GM21723 (cell line): ENCODE measurements around the gene SLC17A6.

Experiments
- ATAC-seq: cut with Tn5 transposase; IDR thresholded peaks from one replicate; pipeline ENCODE4 v1.9.1; 2021; ENCODE audit warnings: mild to moderate bottlenecking, moderate library complexity; ENCODE audit not compliant: unreplicated experiment

Gene SLC17A6

GRCh38 chr11:22337596-22338485 lies at the start of gene SLC17A6:
SLC17A6 (plus strand) TSS chr11:22338381; CDS start chr11:22338534, 153 bp downstream.
- no peak for ATAC-seq

- no peak for ATAC-seq
These were observed 35.8 kb upstream of the SLC17A6 start for GRCh38 chr11:22302368-22302767.

- peak; percentile 78 for ATAC-seq
These were observed 33.7 kb upstream of the SLC17A6 start for GRCh38 chr11:22304337-22304961.

GRCh38 chr11:22317656-22318055 lies 20.5 kb upstream of the SLC17A6 start:
- ATAC-seq = no peak

GRCh38 chr11:22331771-22332170 lies 6.4 kb upstream of the SLC17A6 start:
- ATAC-seq = no peak

- ATAC-seq = no peak
These were observed 1.6 kb upstream of the SLC17A6 start for GRCh38 chr11:22336587-22336986.

GRCh38 chr11:22339611-22340010 lies 1.4 kb downstream of the SLC17A6 start:
- no peak for ATAC-seq

GRCh38 chr11:22340235-22340634 lies 2.1 kb downstream of the SLC17A6 start:
- ATAC-seq = no peak

GRCh38 chr11:22340701-22341587 lies 2.8 kb downstream of the SLC17A6 start:
- no peak for ATAC-seq

- ATAC-seq = no peak
These were observed 3.4 kb downstream of the SLC17A6 start for GRCh38 chr11:22341588-22341931.

GRCh38 chr11:22342211-22343031 lies 4.2 kb downstream of the SLC17A6 start:
- no peak for ATAC-seq

GRCh38 chr11:22343032-22343324 lies 4.8 kb downstream of the SLC17A6 start:
- no peak for ATAC-seq

- no peak for ATAC-seq
These were observed 5.3 kb downstream of the SLC17A6 start for GRCh38 chr11:22343371-22344032.

- no peak for ATAC-seq
These were observed 5.9 kb downstream of the SLC17A6 start for GRCh38 chr11:22344081-22344480.

GRCh38 chr11:22346282-22346681 lies 8.1 kb downstream of the SLC17A6 start:
- ATAC-seq = no peak

- ATAC-seq = no peak
These were observed 9.8 kb downstream of the SLC17A6 start for GRCh38 chr11:22347857-22348487.

- ATAC-seq = no peak
These were observed 11.3 kb downstream of the SLC17A6 start for GRCh38 chr11:22349491-22349890.

GRCh38 chr11:22359295-22359694 lies 21.1 kb downstream of the SLC17A6 start:
- ATAC-seq = no peak

GRCh38 chr11:22371160-22371559 lies 33.0 kb downstream of the SLC17A6 start:
- no peak for ATAC-seq

- no peak for ATAC-seq
These were observed 48.9 kb downstream of the SLC17A6 start for GRCh38 chr11:22387126-22387525.
